K562 (cell line): ENCODE results near the gene SCARF2. TPM values are rescaled to one million over a fixed set of nuclear protein-coding genes. Genes with fewer than 3 reads are reported as not detected.

ENCODE experiments used
- ARNT ChIP-seq, 2 experiments: fragments of 450-650 bp; IDR thresholded peaks; 2 replicates each; pipeline ENCODE4 v1.6.1; 2016; ENCODE audit warnings: mild to moderate bottlenecking in 1 of 2
- CBX3 ChIP-seq, 2 experiments: IDR thresholded peaks; 1 replicate in 1 of 2; 2 replicates in 1 of 2; pipeline ENCODE4 v1.6.1; 2012; ENCODE audit warnings: inconsistent platforms in 2 of 2, low read length in 2 of 2, borderline replicate concordance in 1 of 2, control low read depth in 1 of 2
- CCAR2 ChIP-seq: fragments of 200-400 bp; formaldehyde crosslinking; IDR thresholded peaks from 2 replicates; pipeline ENCODE4 v1.6.1; 2017; ENCODE audit warnings: mild to moderate bottlenecking, low read depth, low read length
- COPS2 ChIP-seq: fragments of 450-650 bp; conservative IDR thresholded peaks from 2 replicates; pipeline ENCODE4 v1.6.1; 2016; ENCODE audit warnings: mild to moderate bottlenecking, moderate library complexity
- CREB5 ChIP-seq: fragments of 250-450 bp; sonication (Bioruptor Pico); IDR thresholded peaks from 2 replicates; pipeline ENCODE4 v1.5.0; 2020; ENCODE audit warnings: mild to moderate bottlenecking
- EHMT2 ChIP-seq: fragments of 450-650 bp; IDR thresholded peaks from 2 replicates; pipeline ENCODE4 v1.6.1; 2018; ENCODE audit warnings: antibody characterized with exemption
- EWSR1 ChIP-seq: fragments of 450-650 bp; IDR thresholded peaks from 2 replicates; pipeline ENCODE4 v1.6.1; 2018; ENCODE audit warnings: borderline replicate concordance, mild to moderate bottlenecking, low read depth, moderate library complexity; ENCODE audit not compliant: partially characterized antibody
- HMGN3 ChIP-seq: IDR thresholded peaks from 2 replicates; pipeline ENCODE4 v1.6.1; 2011; ENCODE audit warnings: borderline replicate concordance, low read depth, mild to moderate bottlenecking, mixed read lengths, low read length; ENCODE audit not compliant: insufficient read length; ENCODE audit errors: extremely low read depth
- HNRNPH1 ChIP-seq: fragments of 200-400 bp; formaldehyde crosslinking; optimal IDR thresholded peaks from 2 replicates; pipeline ENCODE3; 2017; ENCODE audit warnings: low read depth, mild to moderate bottlenecking, low read length, moderate library complexity
- IFI16 ChIP-seq: fragments of 250-450 bp; sonication (Bioruptor Pico); IDR thresholded peaks from 2 replicates; pipeline ENCODE4 v2.1.2; 2022; ENCODE audit warnings: mild to moderate bottlenecking, inconsistent platforms
- KLF1 ChIP-seq: fragments of 450-650 bp; IDR thresholded peaks from 2 replicates; pipeline ENCODE4 v1.6.1; 2016; ENCODE audit warnings: missing genetic modification characterization, missing compliant biosample characterization
- NEUROD1 ChIP-seq: fragments of 150-350 bp; IDR thresholded peaks from 2 replicates; pipeline ENCODE4 v1.6.1; 2014; ENCODE audit warnings: borderline replicate concordance, low read length, low read depth; ENCODE audit not compliant: partially characterized antibody
- NR1H2 ChIP-seq: sonication (generic); formaldehyde crosslinking; IDR thresholded peaks from 2 replicates; pipeline ENCODE4 v1.4.0; 2020; ENCODE audit warnings: mild to moderate bottlenecking, missing genetic modification reagents
- NR2F6 ChIP-seq: fragments of 450-650 bp; formaldehyde crosslinking; IDR thresholded peaks from 2 replicates; pipeline ENCODE4 v1.4.0; 2020; ENCODE audit warnings: mild to moderate bottlenecking
- PURB ChIP-seq: sonication (generic); formaldehyde crosslinking; IDR thresholded peaks from 2 replicates; pipeline ENCODE4 v1.9.0; 2021; ENCODE audit warnings: low read depth, mild to moderate bottlenecking, missing genetic modification reagents
- RBM17 ChIP-seq: fragments of 200-400 bp; formaldehyde crosslinking; IDR thresholded peaks from 2 replicates; pipeline ENCODE4 v1.6.1; 2017; ENCODE audit warnings: low read depth, mild to moderate bottlenecking, low read length, borderline replicate concordance
- SAFB ChIP-seq: fragments of 200-400 bp; formaldehyde crosslinking; IDR thresholded peaks from 2 replicates; pipeline ENCODE4 v1.6.1; 2017; ENCODE audit warnings: low read depth, low read length, borderline replicate concordance
- SRSF9 ChIP-seq: fragments of 200-400 bp; formaldehyde crosslinking; IDR thresholded peaks from 2 replicates; pipeline ENCODE4 v1.6.1; 2017; ENCODE audit warnings: low read depth, low read length, borderline replicate concordance
- TBL1XR1 ChIP-seq, 2 experiments: IDR thresholded peaks; 2 replicates each; pipeline ENCODE4 v1.6.1; 2012; ENCODE audit warnings: improper control_type of control experiment in 2 of 2, low read length in 2 of 2, mild to moderate bottlenecking in 1 of 2
- ZBTB7A ChIP-seq: IDR thresholded peaks from 2 replicates; pipeline ENCODE4 v1.6.1; 2011; ENCODE audit warnings: low read depth, mild to moderate bottlenecking, low read length, moderate library complexity, borderline replicate concordance; ENCODE audit not compliant: control insufficient read depth
- ZNF239 ChIP-seq: fragments of 250-450 bp; sonication (Bioruptor Pico); IDR thresholded peaks from 2 replicates; pipeline ENCODE4 v1.4.0; 2020; ENCODE audit warnings: mild to moderate bottlenecking
- ZNF436 ChIP-seq: fragments of 250-450, 450-650 bp; sonication (Bioruptor Pico); formaldehyde crosslinking; IDR thresholded peaks from 2 replicates; pipeline ENCODE4 v1.7.0; 2020; ENCODE audit warnings: mild to moderate bottlenecking
- ZNF507 ChIP-seq: conservative IDR thresholded peaks from 2 replicates; pipeline ENCODE4 v1.6.1; 2017; ENCODE audit warnings: missing genetic modification characterization, missing compliant biosample characterization
- ZNF512 ChIP-seq: IDR thresholded peaks from 2 replicates; pipeline ENCODE4 v1.6.1; 2016; ENCODE audit warnings: missing genetic modification characterization, missing compliant biosample characterization
- ZNF766 ChIP-seq: fragments of 200-800 bp; sonication (Bioruptor generic); conservative IDR thresholded peaks from 2 replicates; pipeline ENCODE4 v1.6.1; 2016; ENCODE audit warnings: missing genetic modification characterization, missing compliant biosample characterization
- polyA plus RNA-seq, 8 experiments: library from polyadenylated mRNA; depleted of rRNA in 4 of 8; stranded (reverse) in 5 of 8; unstranded in 3 of 8; fragments of >200 nt; fragmentation: Nextera tagmentation in 2 of 8; fragmentation: Illumina TruSeq in 1 of 8; extraction: Ambion mirVana in 2 of 8; extraction: Trizol in 1 of 8; gene quantifications; 2 replicates each; pipeline versions ENCODE4 v1.2.1 to v1.2.3, GENCODE V29; 2011 to 2014; ENCODE audit warnings: inconsistent platforms in 1 of 8, missing spikeins in 1 of 8
- total RNA-seq, 7 experiments: library from RNA; depleted of rRNA in 6 of 7; stranded (reverse); fragments of >200 nt in 6 of 7; fragmentation: Illumina TruSeq in 2 of 7; extraction: Trizol in 2 of 7; gene quantifications; 2 replicates each; pipeline versions ENCODE4 v1.2.1 to v1.2.3, GENCODE V29; 2011 to 2021; ENCODE audit warnings: low replicate concordance in 1 of 7
- TF ChIP-seq, protein P1 (sequence below): sonication (generic); formaldehyde crosslinking; IDR thresholded peaks from 2 replicates; pipeline ENCODE4 v1.8.0; 2022; ENCODE audit warnings: missing genetic modification reagents, mild to moderate bottlenecking, moderate library complexity, borderline replicate concordance

The SCARF2 gene
- total and polyA plus RNA-seq, 9 of the 15 experiments (the other 6 are each of a cell fraction or from before 2014, with no cell fraction given): 0.06 to 0.32 (median 0.21) TPM; not detected in 5

- TF ChIP-seq NR2F6 (CRISPR knock-in tag) (no peak), CCAR2 (no peak), RBM17 (no peak), EWSR1 (no peak), ZNF512 (no peak), HNRNPH1 (no peak), NR1H2 (CRISPR knock-in tag) (no peak), CREB5 (CRISPR knock-in tag) (no peak), SAFB (no peak), COPS2 (no peak), TBL1XR1 (IDR thresholded peaks at IDR 0.05; ENCODE audit: low read length in 2 of 2) (no peak), ZNF436 (CRISPR knock-in tag) (no peak), PURB (CRISPR knock-in tag) (no peak), HMGN3 (peak; percentile 36), NEUROD1 (no peak), KLF1 (tag) (no peak), ZBTB7A (peak; percentile 22; the same call in 1 of the 2 replicates), CBX3 (IDR thresholded peaks at IDR 0.05; ENCODE audit: borderline replicate concordance in 1 of 2, low read length in 2 of 2) (no peak), ZNF766 (CRISPR knock-in tag) (no peak), ARNT (IDR thresholded peaks at IDR 0.05) (peak in 1 of 2 experiments; percentile 64; a peak in 2 of 4 replicates), EHMT2 (0 out of 2 replicates have a peak, but pooled peaks have one; percentile 59), ZNF507 (tag) (no peak), SRSF9 (no peak), ZNF239 (no peak), IFI16 (no peak)
- TF ChIP-seq, protein P1, sequence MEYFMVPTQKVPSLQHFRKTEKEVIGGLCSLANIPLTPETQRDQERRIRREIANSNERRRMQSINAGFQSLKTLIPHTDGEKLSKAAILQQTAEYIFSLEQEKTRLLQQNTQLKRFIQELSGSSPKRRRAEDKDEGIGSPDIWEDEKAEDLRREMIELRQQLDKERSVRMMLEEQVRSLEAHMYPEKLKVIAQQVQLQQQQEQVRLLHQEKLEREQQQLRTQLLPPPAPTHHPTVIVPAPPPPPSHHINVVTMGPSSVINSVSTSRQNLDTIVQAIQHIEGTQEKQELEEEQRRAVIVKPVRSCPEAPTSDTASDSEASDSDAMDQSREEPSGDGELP (CRISPR knock-in tag): peak; percentile 23; the same call in 1 of the 2 replicates
Observed at GRCh38 chr22:20469110-20469868, 31.7 kb upstream of the SCARF2 start (continued).
